ENCODE results near the gene IGFL3.

IGFL3 gene

DNA sequence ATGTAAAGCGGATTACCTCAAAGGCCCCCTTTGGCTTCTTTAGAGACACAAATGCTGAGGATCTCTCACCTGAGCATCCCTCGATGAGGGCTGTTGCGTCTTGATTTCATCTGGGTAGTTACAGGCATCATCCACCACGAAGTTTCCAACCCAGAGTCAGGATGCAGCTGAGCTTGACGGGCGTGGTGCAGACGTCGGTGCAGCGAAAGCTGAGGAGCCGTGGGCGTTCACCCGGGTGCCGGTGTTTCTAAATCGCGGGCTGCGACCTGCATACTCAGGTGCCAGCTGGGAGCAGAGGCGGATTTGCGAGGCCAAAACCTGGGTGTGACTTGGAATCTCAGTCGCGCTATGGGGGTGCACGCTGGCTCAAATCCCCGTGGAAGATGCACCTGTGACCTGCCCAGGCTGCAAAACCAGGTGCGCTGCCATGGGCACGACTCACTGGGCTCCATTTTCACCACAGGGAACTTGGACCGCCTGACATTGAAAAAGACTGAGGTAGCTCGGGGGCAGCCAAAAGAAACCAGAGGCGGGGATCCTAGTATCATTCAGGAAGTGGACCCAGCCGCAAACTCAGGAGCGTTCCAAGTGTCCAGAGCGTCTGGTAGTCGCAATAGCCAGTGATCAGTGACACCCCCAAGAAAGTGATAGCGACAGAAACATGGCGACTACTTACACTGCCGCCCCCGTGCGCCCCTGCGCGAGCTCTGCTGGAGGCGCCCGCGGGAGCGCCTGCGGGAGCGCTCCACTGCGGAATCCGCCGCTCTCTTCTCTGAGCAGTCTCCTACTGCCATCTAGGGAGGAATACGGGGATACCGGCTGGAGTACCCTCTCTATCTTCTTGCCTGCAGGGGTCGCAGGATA is 47.3 kb downstream of the IGFL3 start:
- H3K4me1 ChIP-seq (ENCODE audit: control insufficient read depth, insufficient read depth, low read length) = no peaks in the 10 kb centered on the region
- no peaks in the 10 kb centered on the region for H3K36me3 ChIP-seq (ENCODE audit: control insufficient read depth, insufficient read depth, low read length)
- peak overlapping the region; percentile 9 for H3K9ac ChIP-seq (ENCODE audit: low read length)
- H3K27me3 ChIP-seq (ENCODE audit: control insufficient read depth, insufficient read depth, low read length) = peaks cover 50% of the 10 kb centered on the region
- H3K27ac ChIP-seq (ENCODE audit: low read depth, low read length) = no peak overlapping the region
- H3K9me3 ChIP-seq (ENCODE audit: control insufficient read depth, insufficient read depth, low read depth, low read length) = no peaks in the 10 kb centered on the region; the same call in 1 of the 2 replicates
- H3K4me3 ChIP-seq (ENCODE audit: low read depth, low read length) = peak overlapping the region; percentile 70

DNA sequence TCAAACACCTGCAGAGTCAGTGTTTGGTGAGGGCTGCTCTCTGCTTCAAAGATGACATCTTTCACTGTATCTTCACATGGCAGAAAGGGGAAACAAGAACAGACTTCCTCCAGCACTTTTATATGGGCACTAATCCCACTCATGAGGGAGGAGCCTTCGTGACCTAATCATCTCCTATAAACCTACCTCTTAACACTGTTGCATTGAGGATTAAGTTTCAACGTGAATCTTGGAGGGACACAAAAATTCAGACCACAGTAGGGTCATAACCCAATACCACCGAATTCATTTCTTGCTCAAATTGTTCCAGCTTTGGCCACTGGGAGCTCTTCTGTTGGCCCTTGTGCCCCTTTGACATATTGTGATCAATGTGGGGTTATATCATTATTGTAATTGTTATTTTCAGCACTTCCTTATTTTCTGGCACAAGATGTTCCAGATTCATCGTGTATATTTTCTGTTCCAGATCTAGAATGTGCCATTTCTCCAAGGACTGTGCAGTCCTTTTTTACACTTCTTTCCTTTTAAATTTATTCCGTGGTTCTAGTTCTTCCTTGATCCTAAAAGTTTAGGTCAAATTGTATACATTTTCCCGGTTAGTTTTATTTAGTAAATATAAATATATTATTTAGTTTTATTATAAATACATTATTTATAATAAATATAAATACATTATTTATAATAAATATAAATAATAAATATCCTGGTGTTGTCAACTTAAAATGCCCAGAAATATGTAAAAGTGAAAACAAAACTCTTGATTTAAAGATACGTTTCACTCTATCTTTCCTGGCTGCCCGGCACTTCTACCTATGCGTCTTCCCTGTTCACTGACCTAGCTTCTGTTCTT is 48.2 kb downstream of the IGFL3 start:
- peaks cover 57% of the 10 kb centered on the region for H3K27me3 ChIP-seq (ENCODE audit: control insufficient read depth, insufficient read depth, low read length)
- H3K4me3 ChIP-seq (ENCODE audit: low read depth, low read length) = peak overlapping the region; percentile 70
- no peak overlapping the region for H3K27ac ChIP-seq (ENCODE audit: low read depth, low read length)

DNA sequence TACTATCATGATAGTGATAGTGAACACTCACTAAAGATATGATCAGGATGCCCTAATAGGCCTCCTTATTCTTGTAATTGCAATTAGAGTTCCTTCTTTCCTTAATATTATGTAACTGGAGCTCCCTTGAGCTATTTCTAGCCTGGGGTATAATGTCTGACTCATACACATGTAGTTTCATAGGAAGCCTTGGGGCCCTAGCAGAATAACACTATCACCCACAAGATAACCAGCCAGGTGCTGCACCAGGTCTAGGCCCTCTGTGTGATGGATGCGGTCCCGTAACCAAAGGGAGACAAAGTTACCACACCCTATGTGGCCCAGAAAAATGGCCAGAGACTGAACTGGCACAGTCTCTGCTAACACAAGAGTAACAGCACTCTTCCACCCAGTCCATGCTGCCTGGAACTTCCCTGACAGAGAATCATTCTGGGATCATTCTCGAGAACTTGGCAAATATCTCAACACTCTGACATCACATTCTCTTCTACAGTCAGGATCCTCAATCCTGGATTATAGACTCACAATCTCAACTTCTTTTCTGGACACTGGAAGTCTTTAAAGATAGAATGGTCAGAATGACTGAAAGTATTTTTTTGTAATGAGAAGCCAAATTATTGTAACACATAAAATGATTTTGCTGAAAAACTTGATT is 51.1 kb downstream of the IGFL3 start:
- no peak overlapping the region for H3K9ac ChIP-seq (ENCODE audit: low read length)
- H3K27ac ChIP-seq (ENCODE audit: low read depth, low read length) = no peak overlapping the region
- no peaks in the 10 kb centered on the region for H3K4me1 ChIP-seq (ENCODE audit: control insufficient read depth, insufficient read depth, low read length)
- peaks cover 56% of the 10 kb centered on the region for H3K27me3 ChIP-seq (ENCODE audit: control insufficient read depth, insufficient read depth, low read length)
- H3K4me3 ChIP-seq (ENCODE audit: low read depth, low read length) = no peak overlapping the region
- H3K36me3 ChIP-seq (ENCODE audit: control insufficient read depth, insufficient read depth, low read length) = no peaks in the 10 kb centered on the region
- H3K9me3 ChIP-seq (ENCODE audit: control insufficient read depth, insufficient read depth, low read depth, low read length) = no peaks in the 10 kb centered on the region

More for the DNA sequence above, 48.2 kb downstream of the IGFL3 start:
- H3K4me1 ChIP-seq (ENCODE audit: control insufficient read depth, insufficient read depth, low read length) = no peaks in the 10 kb centered on the region
- H3K9me3 ChIP-seq (ENCODE audit: control insufficient read depth, insufficient read depth, low read depth, low read length) = no peaks in the 10 kb centered on the region
- H3K9ac ChIP-seq (ENCODE audit: low read length) = no peak overlapping the region
- no peaks in the 10 kb centered on the region for H3K36me3 ChIP-seq (ENCODE audit: control insufficient read depth, insufficient read depth, low read length)

Measured in HUES6 (cell line).